ENCODE data around the gene C4BPA.

Gene C4BPA

GRCh38 chr1:207130252-207131036, 26.4 kb downstream of the C4BPA start:
- H4K91ac ChIP-seq (ENCODE audit: low read length) = no peak overlapping the region
- no peaks in the 10 kb centered on the region for H3K4me1 ChIP-seq (ENCODE audit: control insufficient read depth, insufficient read depth, low read depth, low read length)
- H3K27ac ChIP-seq (ENCODE audit: low read length, poor library complexity, severe bottlenecking) = no peak overlapping the region
- no peak overlapping the region for H3K9ac ChIP-seq (ENCODE audit: low read length)
- H3K27me3 ChIP-seq (ENCODE audit: control insufficient read depth in 1 of 2, insufficient read depth in 1 of 2, low read length in 2 of 2) = no peaks in the 10 kb centered on the region
- H3K4me3 ChIP-seq (ENCODE audit: insufficient read depth in 1 of 2, low read depth in 1 of 2, low read length in 2 of 2) = no peak overlapping the region
- H3K23ac ChIP-seq (ENCODE audit: low read length in 2 of 2) = no peak overlapping the region
- H3K79me1 ChIP-seq (replicated peaks; ENCODE audit: low read length, poor library complexity, severe bottlenecking) = no peaks in the 10 kb centered on the region
- no peak overlapping the region for H2BK5ac ChIP-seq (ENCODE audit: low read depth, low read length, poor library complexity, severe bottlenecking)
- no peak for DNase-seq
- H4K8ac ChIP-seq (ENCODE audit: low read length) = no peak overlapping the region
- no peak overlapping the region for H3K4ac ChIP-seq (ENCODE audit: low read depth in 1 of 2, low read length in 2 of 2)
- peaks cover 40% of the 10 kb centered on the region for H3K9me3 ChIP-seq (ENCODE audit: control insufficient read depth, low read length)
- H3K18ac ChIP-seq (ENCODE audit: low read depth in 1 of 2, low read length in 2 of 2) = no peak overlapping the region
- no peak overlapping the region for H2BK15ac ChIP-seq (ENCODE audit: low read depth, poor library complexity, severe bottlenecking)
- H2BK12ac ChIP-seq (ENCODE audit: low read length in 2 of 2) = no peak overlapping the region
- H3K14ac ChIP-seq (ENCODE audit: low read length in 2 of 2) = no peak overlapping the region
- H2BK120ac ChIP-seq (ENCODE audit: low read depth, low read length) = no peak overlapping the region
- no peak overlapping the region for H2AK5ac ChIP-seq (ENCODE audit: low read length, severe bottlenecking)
- no peak overlapping the region for H3K4me2 ChIP-seq (ENCODE audit: low read length, poor library complexity, severe bottlenecking)
- no peaks in the 10 kb centered on the region for H3K36me3 ChIP-seq (ENCODE audit: control insufficient read depth in 1 of 2, insufficient read depth in 2 of 2, low read depth in 1 of 2, low read length in 2 of 2)
- H2AFZ ChIP-seq (ENCODE audit: low read depth, low read length) = no peak overlapping the region
- WGBS = no CpG with 5 or more reads among the region's 1 CpG

- H2AFZ ChIP-seq (ENCODE audit: low read depth, low read length) = no peak overlapping the region
- no peak overlapping the region for H2BK15ac ChIP-seq (ENCODE audit: low read depth, poor library complexity, severe bottlenecking)
- WGBS = 80% methylated on average over 1 of the region's 4 CpGs
- H3K27ac ChIP-seq (ENCODE audit: low read length, poor library complexity, severe bottlenecking) = no peak overlapping the region
- H3K9me3 ChIP-seq (ENCODE audit: control insufficient read depth, low read length) = peaks cover 36% of the 10 kb centered on the region
- no peak for DNase-seq
- no peak overlapping the region for H3K18ac ChIP-seq (ENCODE audit: low read depth in 1 of 2, low read length in 2 of 2)
- H2BK12ac ChIP-seq (ENCODE audit: low read length in 2 of 2) = no peak overlapping the region
- no peaks in the 10 kb centered on the region for H3K4me1 ChIP-seq (ENCODE audit: control insufficient read depth, insufficient read depth, low read depth, low read length)
- H3K27me3 ChIP-seq (ENCODE audit: control insufficient read depth in 1 of 2, insufficient read depth in 1 of 2, low read length in 2 of 2) = no peaks in the 10 kb centered on the region
- H3K36me3 ChIP-seq (ENCODE audit: control insufficient read depth in 1 of 2, insufficient read depth in 2 of 2, low read depth in 1 of 2, low read length in 2 of 2) = no peaks in the 10 kb centered on the region
- H3K14ac ChIP-seq (ENCODE audit: low read length in 2 of 2) = no peak overlapping the region
- H3K4me2 ChIP-seq (ENCODE audit: low read length, poor library complexity, severe bottlenecking) = no peak overlapping the region
- no peak overlapping the region for H2AK5ac ChIP-seq (ENCODE audit: low read length, severe bottlenecking)
- H2BK5ac ChIP-seq (ENCODE audit: low read depth, low read length, poor library complexity, severe bottlenecking) = no peak overlapping the region
- H3K79me1 ChIP-seq (replicated peaks; ENCODE audit: low read length, poor library complexity, severe bottlenecking) = no peaks in the 10 kb centered on the region
- no peak overlapping the region for H3K23ac ChIP-seq (ENCODE audit: low read length in 2 of 2)
- H4K8ac ChIP-seq (ENCODE audit: low read length) = no peak overlapping the region
- no peak overlapping the region for H4K91ac ChIP-seq (ENCODE audit: low read length)
- no peak overlapping the region for H3K4me3 ChIP-seq (ENCODE audit: insufficient read depth in 1 of 2, low read depth in 1 of 2, low read length in 2 of 2)
- no peak overlapping the region for H3K9ac ChIP-seq (ENCODE audit: low read length)
- no peak overlapping the region for H2BK120ac ChIP-seq (ENCODE audit: low read depth, low read length)
- no peak overlapping the region for H3K4ac ChIP-seq (ENCODE audit: low read depth in 1 of 2, low read length in 2 of 2)
These were observed 27.1 kb downstream of the C4BPA start for GRCh38 chr1:207131163-207131562.

GRCh38 chr1:207134581-207134980, 30.5 kb downstream of the C4BPA start:
- H3K4me2 ChIP-seq (ENCODE audit: low read length, poor library complexity, severe bottlenecking) = no peak overlapping the region
- H3K27me3 ChIP-seq (ENCODE audit: control insufficient read depth in 1 of 2, insufficient read depth in 1 of 2, low read length in 2 of 2) = no peaks in the 10 kb centered on the region
- H3K4me3 ChIP-seq (ENCODE audit: insufficient read depth in 1 of 2, low read depth in 1 of 2, low read length in 2 of 2) = no peak overlapping the region
- DNase-seq = no peak
- no peaks in the 10 kb centered on the region for H3K79me1 ChIP-seq (replicated peaks; ENCODE audit: low read length, poor library complexity, severe bottlenecking)
- H2BK15ac ChIP-seq (ENCODE audit: low read depth, poor library complexity, severe bottlenecking) = no peak overlapping the region
- H3K4me1 ChIP-seq (ENCODE audit: control insufficient read depth, insufficient read depth, low read depth, low read length) = no peaks in the 10 kb centered on the region
- no peak overlapping the region for H3K4ac ChIP-seq (ENCODE audit: low read depth in 1 of 2, low read length in 2 of 2)
- H3K23ac ChIP-seq (ENCODE audit: low read length in 2 of 2) = no peak overlapping the region
- no peak overlapping the region for H3K9ac ChIP-seq (ENCODE audit: low read length)
- no peak overlapping the region for H2BK12ac ChIP-seq (ENCODE audit: low read length in 2 of 2)
- H2BK120ac ChIP-seq (ENCODE audit: low read depth, low read length) = no peak overlapping the region
- H2AK5ac ChIP-seq (ENCODE audit: low read length, severe bottlenecking) = no peak overlapping the region
- H3K14ac ChIP-seq (ENCODE audit: low read length in 2 of 2) = no peak overlapping the region
- no peak overlapping the region for H4K91ac ChIP-seq (ENCODE audit: low read length)
- H2BK5ac ChIP-seq (ENCODE audit: low read depth, low read length, poor library complexity, severe bottlenecking) = no peak overlapping the region
- H3K27ac ChIP-seq (ENCODE audit: low read length, poor library complexity, severe bottlenecking) = no peak overlapping the region
- H2AFZ ChIP-seq (ENCODE audit: low read depth, low read length) = no peak overlapping the region
- no peak overlapping the region for H3K18ac ChIP-seq (ENCODE audit: low read depth in 1 of 2, low read length in 2 of 2)
- H4K8ac ChIP-seq (ENCODE audit: low read length) = no peak overlapping the region
- H3K36me3 ChIP-seq (ENCODE audit: control insufficient read depth in 1 of 2, insufficient read depth in 2 of 2, low read depth in 1 of 2, low read length in 2 of 2) = no peaks in the 10 kb centered on the region
- WGBS = 69% methylated on average over 1 of the region's 1 CpG
- H3K9me3 ChIP-seq (ENCODE audit: control insufficient read depth, low read length) = peaks cover 15% of the 10 kb centered on the region

- Histone ChIP-seq H2BK5ac (ENCODE audit: low read depth, low read length, poor library complexity, severe bottlenecking) (no peak overlapping the region), H3K36me3 (ENCODE audit: control insufficient read depth in 1 of 2, insufficient read depth in 2 of 2, low read depth in 1 of 2, low read length in 2 of 2) (no peaks in the 10 kb centered on the region), H4K91ac (ENCODE audit: low read length) (no peak overlapping the region), H3K4ac (ENCODE audit: low read depth in 1 of 2, low read length in 2 of 2) (no peak overlapping the region), H3K27ac (ENCODE audit: low read length, poor library complexity, severe bottlenecking) (no peak overlapping the region), H3K4me1 (ENCODE audit: control insufficient read depth, insufficient read depth, low read depth, low read length) (no peaks in the 10 kb centered on the region), H2BK120ac (ENCODE audit: low read depth, low read length) (no peak overlapping the region), H2AFZ (ENCODE audit: low read depth, low read length) (no peak overlapping the region), H3K27me3 (ENCODE audit: control insufficient read depth in 1 of 2, insufficient read depth in 1 of 2, low read length in 2 of 2) (no peaks in the 10 kb centered on the region), H3K23ac (ENCODE audit: low read length in 2 of 2) (no peak overlapping the region), H3K18ac (ENCODE audit: low read depth in 1 of 2, low read length in 2 of 2) (no peak overlapping the region), H3K14ac (ENCODE audit: low read length in 2 of 2) (no peak overlapping the region), H3K79me1 (replicated peaks; ENCODE audit: low read length, poor library complexity, severe bottlenecking) (no peaks in the 10 kb centered on the region), H2AK5ac (ENCODE audit: low read length, severe bottlenecking) (no peak overlapping the region), H2BK15ac (ENCODE audit: low read depth, poor library complexity, severe bottlenecking) (no peak overlapping the region), H4K8ac (ENCODE audit: low read length) (no peak overlapping the region), H3K9ac (ENCODE audit: low read length) (no peak overlapping the region), H2BK12ac (ENCODE audit: low read length in 2 of 2) (no peak overlapping the region), H3K9me3 (ENCODE audit: control insufficient read depth, low read length) (no peaks in the 10 kb centered on the region), H3K4me3 (ENCODE audit: insufficient read depth in 1 of 2, low read depth in 1 of 2, low read length in 2 of 2) (no peak overlapping the region), H3K4me2 (ENCODE audit: low read length, poor library complexity, severe bottlenecking) (no peak overlapping the region)
- 91% methylated on average over 1 of the region's 1 CpG for WGBS
- no peak for DNase-seq
These were observed 35.6 kb downstream of the C4BPA start for GRCh38 chr1:207139616-207140015.
